Measurements from ENCODE around the gene TSSK1B. TPM values are rescaled to one million over a fixed set of nuclear protein-coding genes. Genes with fewer than 3 reads are reported as not detected.

TSSK1B gene
- total and polyA plus RNA-seq, 10 of the 15 experiments (the other 5 are each of a cell fraction or from before 2014, with no cell fraction given), result not detected

- TF ChIP-seq GABPA (IDR thresholded peaks at IDR 0.05; ENCODE audit: low read depth) (no peak), SIN3A (IDR thresholded peaks at IDR 0.05; ENCODE audit: low read depth, low read length) (no peak), KAT2A (conservative IDR thresholded peaks at IDR 0.05; ENCODE audit: control insufficient read depth, low read depth, low read length) (no peak), ASH2L (IDR thresholded peaks at IDR 0.05; ENCODE audit: borderline replicate concordance, low read depth) (no peak), CEBPZ (IDR thresholded peaks at IDR 0.05; ENCODE audit: low read depth, low read length) (no peak), ZNF592 (IDR thresholded peaks at IDR 0.05) (no peak), SMARCA5 (IDR thresholded peaks at IDR 0.05) (no peak), EGR1 (IDR thresholded peaks at IDR 0.05; ENCODE audit: borderline replicate concordance in 1 of 2, low read depth in 2 of 2, low read length in 2 of 2) (no peak), SMAD5 (IDR thresholded peaks at IDR 0.05; ENCODE audit: low read depth) (no peak), BCLAF1 (IDR thresholded peaks at IDR 0.05) (no peak), GATAD2B (conservative IDR thresholded peaks at IDR 0.05; ENCODE audit: low read depth) (no peak), BCL3 (IDR thresholded peaks at IDR 0.05; ENCODE audit: borderline replicate concordance, insufficient read depth, low read depth, low read length, poor library complexity, severe bottlenecking) (no peak), NR2C1 (IDR thresholded peaks at IDR 0.05) (no peak), EED (IDR thresholded peaks at IDR 0.05; ENCODE audit: low read depth) (no peak)
- H3K9ac ChIP-seq (ENCODE audit: control insufficient read depth, insufficient read depth, low read length), result no peak overlapping the region
- no peaks in the 10 kb centered on the region for H3K79me2 ChIP-seq (ENCODE audit: control insufficient read depth, insufficient read depth, low read length)
- no peak overlapping the region for H3K4me2 ChIP-seq (ENCODE audit: control insufficient read depth, insufficient read depth)
- H3K4me3 ChIP-seq, result no peak overlapping the region
- H2AFZ ChIP-seq (ENCODE audit: control insufficient read depth, low read depth, low read length), result no peak overlapping the region
- ATAC-seq (no peak), FAIRE-seq (no peak), DNase-seq (ENCODE audit: low read depth, low spot score) (no peak)
- H3K27me3 ChIP-seq (replicated peaks in 1 of 2; ENCODE audit: control insufficient read depth in 2 of 2, insufficient read depth in 2 of 2, low read length in 1 of 2), result no peaks in the 10 kb centered on the region
- RAD21 ChIA-PET (ENCODE audit: unreplicated experiment), result no interaction called here
- POLR2A ChIA-PET, result no interaction called here
- no TSS peak for BruUV-seq (replicated peaks)
- in situ Hi-C loops (cut with MboI) (no loop called here), intact Hi-C loops (cut with micrococcal nuclease; ENCODE audit: unreplicated experiment) (no loop called here)
- no peaks in the 10 kb centered on the region for H3K36me3 ChIP-seq (ENCODE audit: control insufficient read depth in 2 of 2, insufficient read depth in 2 of 2, low read length in 1 of 2)
- H4K20me1 ChIP-seq (ENCODE audit: control insufficient read depth, insufficient read depth), result no peaks in the 10 kb centered on the region
- CTCF ChIA-PET, result no interaction called here
- H3K4me1 ChIP-seq (ENCODE audit: control insufficient read depth, insufficient read depth, low read length), result no peaks in the 10 kb centered on the region
- H3K9me3 ChIP-seq (replicated peaks; ENCODE audit: control insufficient read depth, insufficient read depth, low read length), result no peaks in the 10 kb centered on the region
- SMC1A ChIA-PET (ENCODE audit: uncharacterized antibody, unreplicated experiment), result no interaction called here
- no peak overlapping the region for H3K27ac ChIP-seq (ENCODE audit: control insufficient read depth, insufficient read depth)
Measured at GRCh38 chr5:113463032-113463431, 28.2 kb upstream of the TSSK1B start.

Data from GM12878 (cell line).